ENCODE results near the gene CTDP1.

DNA sequence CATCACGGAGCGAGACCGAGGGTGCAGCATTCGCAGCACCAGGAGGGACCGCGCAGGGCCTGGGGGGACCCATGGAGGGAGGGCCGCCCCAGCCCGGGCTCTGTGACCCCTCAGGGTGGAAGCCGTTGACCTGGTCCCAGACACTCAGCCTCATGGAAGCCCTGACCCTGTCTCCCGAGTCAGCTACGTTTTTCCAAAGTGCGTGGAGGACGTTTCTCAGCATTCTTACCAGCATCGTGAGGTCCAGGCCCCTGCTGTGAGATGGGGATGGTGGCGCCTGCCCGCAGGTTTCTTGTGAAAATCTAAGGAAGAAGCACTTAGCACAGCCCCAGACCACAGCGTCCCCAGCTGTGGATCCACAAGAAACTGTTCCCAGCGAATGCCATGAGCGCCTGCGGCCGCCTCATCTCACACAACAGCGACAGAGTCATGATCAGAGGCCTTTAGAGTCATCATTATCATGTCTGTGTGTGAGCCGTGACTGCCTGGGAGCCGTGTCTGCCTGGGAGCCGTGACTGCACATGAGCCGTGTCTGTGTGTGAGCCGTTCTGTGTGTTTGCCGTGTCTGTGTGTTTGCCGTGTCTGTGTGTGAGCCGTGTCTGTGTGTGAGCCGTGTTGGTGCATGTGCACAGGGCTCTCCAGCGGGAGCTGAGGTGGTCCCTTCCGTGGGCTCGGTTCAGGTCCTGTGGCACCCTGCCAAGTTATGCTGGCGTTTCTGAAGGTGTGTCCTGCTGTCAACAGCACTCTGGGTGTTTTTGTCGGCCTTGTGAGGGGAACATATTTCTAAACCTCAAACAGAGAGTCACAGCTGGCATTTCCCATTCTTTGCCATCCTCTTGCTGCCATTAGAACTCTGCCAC is 68.9 kb downstream of the CTDP1 start:
- TF ChIP-seq CTCF (conservative IDR thresholded peaks at IDR 0.05; ENCODE audit: low read length) (no peak), EZH2phosphoT487 (IDR thresholded peaks at IDR 0.05; ENCODE audit: borderline replicate concordance) (no peak)

Measured in Loucy (cell line).